Measurements from ENCODE around the gene SUN1.
"Not testable (repeated sequence)": the region's sequence is repeated elsewhere in the genome, so short reads cannot be mapped to it uniquely, and the experiment has no call there.

Gene SUN1

GRCh38 chr7:803796-804195, 28.5 kb upstream of the SUN1 start:
- DNase-seq (ENCODE audit: low read depth in 3 of 3, low spot score in 1 of 3), result not testable (repeated sequence)

GRCh38 chr7:805261-805660, 27.0 kb upstream of the SUN1 start:
- no peak for DNase-seq (ENCODE audit: low read depth in 3 of 3, low spot score in 1 of 3)

GRCh38 chr7:815284-816216, 16.7 kb upstream of the SUN1 start:
- no peak for DNase-seq (ENCODE audit: low read depth in 3 of 3, low spot score in 1 of 3)

GRCh38 chr7:816300-816750, 16.0 kb upstream of the SUN1 start:
- peak; percentile 90 to 93 (median 91) for DNase-seq (ENCODE audit: low read depth in 3 of 3, low spot score in 1 of 3)

- DNase-seq (ENCODE audit: low read depth in 3 of 3, low spot score in 1 of 3), result no peak
These were observed 15.3 kb upstream of the SUN1 start for GRCh38 chr7:816751-817671.

GRCh38 chr7:818031-818699, 14.1 kb upstream of the SUN1 start:
- no peak for DNase-seq (ENCODE audit: low read depth in 3 of 3, low spot score in 1 of 3)

GRCh38 chr7:820341-820740, 11.9 kb upstream of the SUN1 start:
- DNase-seq (ENCODE audit: low read depth in 3 of 3, low spot score in 1 of 3), result no peak

GRCh38 chr7:821688-822087, 10.6 kb upstream of the SUN1 start:
- no peak for DNase-seq (ENCODE audit: low read depth in 3 of 3, low spot score in 1 of 3)

- no peak for DNase-seq (ENCODE audit: low read depth in 3 of 3, low spot score in 1 of 3)
These were observed 9.5 kb upstream of the SUN1 start for GRCh38 chr7:822692-823276.

- DNase-seq (ENCODE audit: low read depth in 3 of 3, low spot score in 1 of 3), result no peak
These were observed 8.6 kb upstream of the SUN1 start for GRCh38 chr7:823649-824048.

- no peak for DNase-seq (ENCODE audit: low read depth in 3 of 3, low spot score in 1 of 3)
These were observed 8.2 kb upstream of the SUN1 start for GRCh38 chr7:824081-824480.

- no peak for DNase-seq (ENCODE audit: low read depth in 3 of 3, low spot score in 1 of 3)
These were observed 7.6 kb upstream of the SUN1 start for GRCh38 chr7:824664-825063.

GRCh38 chr7:825386-825785, 6.9 kb upstream of the SUN1 start:
- no peak for DNase-seq (ENCODE audit: low read depth in 3 of 3, low spot score in 1 of 3)

- DNase-seq (ENCODE audit: low read depth in 3 of 3, low spot score in 1 of 3), result no peak
These were observed 5.9 kb upstream of the SUN1 start for GRCh38 chr7:826230-826917.

- DNase-seq (ENCODE audit: low read depth in 3 of 3, low spot score in 1 of 3), result no peak
These were observed 3.3 kb upstream of the SUN1 start for GRCh38 chr7:828793-829561.

- no peak for DNase-seq (ENCODE audit: low read depth in 3 of 3, low spot score in 1 of 3)
These were observed 2.2 kb upstream of the SUN1 start for GRCh38 chr7:830069-830468.

- DNase-seq (ENCODE audit: low read depth in 3 of 3, low spot score in 1 of 3), result no peak
These were observed 595 bp upstream of the SUN1 start for GRCh38 chr7:831596-832166.

GRCh38 chr7:832968-833424, 720 bp downstream of the SUN1 start:
- DNase-seq (ENCODE audit: low read depth in 3 of 3, low spot score in 1 of 3), result no peak

- DNase-seq (ENCODE audit: low read depth in 3 of 3, low spot score in 1 of 3), result no peak
These were observed 1.5 kb downstream of the SUN1 start for GRCh38 chr7:833601-834258.

Measured in stimulated activated CD4-positive, alpha-beta T cell treated with anti-CD3 and anti-CD28 coated beads, TNF-alpha, amount 100 ng/mL, for 1 hour (primary cell).